AG09319 (cell line): Measurements from ENCODE around the gene TMEM116.
"Not testable (repeated sequence)": the region's sequence is repeated elsewhere in the genome, so short reads cannot be mapped to it uniquely, and the experiment has no call there.

ENCODE experiments used
- DNase-seq: peaks from one replicate; pipeline ENCODE4 v3.0.0-alpha.2; 2010; ENCODE audit warnings: low read depth; ENCODE audit errors: extremely low read depth
- CTCF ChIP-seq: IDR thresholded peaks from 2 replicates; pipeline ENCODE4 v1.5.1; 2011; ENCODE audit warnings: low read depth, mild to moderate bottlenecking, inconsistent platforms, low read length, moderate library complexity

TMEM116 gene

GRCh38 chr12:111997300-111997699, 15.7 kb downstream of the TMEM116 start:
- DNase-seq, result no peak
- TF ChIP-seq CTCF, result no peak

DNA sequence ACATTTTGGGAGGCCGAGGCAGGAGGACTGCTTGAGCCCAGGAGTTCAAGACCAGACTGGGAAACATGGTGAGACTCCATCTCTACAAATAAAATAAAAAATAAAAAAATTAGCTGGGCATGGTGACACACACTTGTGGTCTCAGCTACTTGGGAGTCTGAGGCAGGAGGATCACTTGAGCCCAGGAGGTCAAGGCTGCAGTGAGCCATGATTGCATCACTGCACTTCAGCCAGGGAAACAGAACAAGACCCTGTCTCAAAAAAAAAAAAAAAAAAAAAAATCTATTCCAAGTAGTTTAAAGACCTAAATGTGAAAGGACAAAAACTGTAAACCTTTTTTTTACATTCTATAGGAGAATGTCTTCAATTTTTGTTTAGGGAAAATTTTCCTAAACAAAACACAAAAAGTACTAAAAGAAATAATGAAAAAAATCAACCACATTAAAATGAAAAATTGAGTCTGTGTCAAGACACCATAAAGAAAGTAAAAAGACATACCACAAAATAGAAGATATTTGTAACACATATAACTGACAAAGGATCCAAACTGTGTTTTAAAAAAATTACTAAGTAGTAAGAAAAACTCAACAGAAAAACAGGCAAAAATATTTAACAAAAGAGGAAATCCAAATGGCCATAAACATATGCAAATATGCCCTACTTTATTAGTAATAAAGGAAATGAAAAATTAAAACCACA, 17.0 kb downstream of the TMEM116 start:
- no peak for TF ChIP-seq CTCF
- no peak for DNase-seq

GRCh38 chr12:111994211-111995111, 18.5 kb downstream of the TMEM116 start:
- not testable (repeated sequence) for DNase-seq

- TF ChIP-seq CTCF, result no peak
- DNase-seq, result no peak
These were observed 19.4 kb downstream of the TMEM116 start for GRCh38 chr12:111993292-111994150.

DNA sequence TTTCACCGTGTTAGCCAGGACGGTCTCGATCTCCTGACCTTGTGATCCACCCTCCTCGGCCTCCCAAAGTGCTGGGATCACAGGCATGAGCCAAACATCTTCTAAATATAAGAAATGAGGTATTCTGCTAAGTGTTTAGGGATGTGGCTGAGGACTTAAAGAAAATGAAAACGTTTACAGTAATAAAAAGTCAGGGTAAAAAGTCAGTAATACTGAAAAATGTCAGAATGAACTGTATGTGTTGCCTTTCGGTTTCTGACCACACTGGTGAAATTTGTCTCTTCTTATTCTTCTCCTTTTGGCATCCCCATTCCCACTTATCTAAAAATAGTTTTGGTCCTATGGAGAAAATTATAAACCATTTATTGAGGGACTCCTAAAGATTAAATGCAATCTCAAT, 20.5 kb downstream of the TMEM116 start:
- DNase-seq, result no peak
- TF ChIP-seq CTCF, result no peak

DNA sequence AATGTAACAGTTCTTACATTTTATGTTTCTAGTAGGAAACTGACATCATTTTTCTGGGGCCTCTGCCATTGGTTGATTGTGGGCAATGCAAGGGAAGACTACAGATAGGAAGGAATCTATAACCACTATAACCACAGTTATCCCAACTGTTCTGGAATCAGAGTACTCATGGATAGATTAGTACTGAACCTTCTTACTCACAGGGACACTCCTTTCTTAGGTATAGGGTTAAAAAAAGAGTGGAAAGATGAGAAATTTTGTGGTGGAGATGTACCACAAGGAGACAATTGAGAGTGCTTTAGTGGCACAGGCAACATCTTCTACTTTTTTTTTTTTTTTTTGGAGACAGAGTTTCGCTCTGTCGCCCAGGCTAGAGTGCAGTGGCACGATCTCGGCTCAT, 21.0 kb downstream of the TMEM116 start:
- TF ChIP-seq CTCF, result no peak
- DNase-seq, result no peak

GRCh38 chr12:111991535-111991934, 21.4 kb downstream of the TMEM116 start:
- no peak for DNase-seq

More at GRCh38 chr12:111991535-111991934, 21.4 kb downstream of the TMEM116 start:
- TF ChIP-seq CTCF, result no peak
